SH-SY5Y (cell line): Measurements from ENCODE around the gene LPAR6.

ENCODE experiments used
- GATA2 ChIP-seq: IDR thresholded peaks from 2 replicates; pipeline ENCODE4 v1.6.1; 2011; ENCODE audit warnings: mild to moderate bottlenecking, low read depth, low read length
- GATA3 ChIP-seq: IDR thresholded peaks from 2 replicates; pipeline ENCODE4 v1.6.1; 2011; ENCODE audit warnings: low read depth, mild to moderate bottlenecking, low read length, moderate library complexity

DNA sequence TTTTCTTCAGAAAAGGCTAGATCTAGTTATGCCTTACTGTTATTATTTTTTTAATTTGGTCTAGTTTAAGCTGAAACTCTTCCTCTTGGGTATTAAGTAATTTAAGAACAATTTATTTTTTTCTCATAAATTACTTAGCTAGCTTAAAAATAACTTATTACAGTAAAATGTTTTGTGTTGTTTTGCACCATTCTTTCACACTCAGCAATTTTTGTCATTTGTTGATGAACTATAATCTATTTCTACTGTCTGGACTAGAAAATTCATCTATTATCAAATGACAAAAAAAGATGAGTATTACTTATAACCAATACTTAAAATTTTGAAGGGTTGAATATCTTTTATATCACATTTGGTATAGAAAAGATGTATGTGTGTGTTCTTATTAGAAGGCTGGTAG, 1.6 kb upstream of the LPAR6 start:
- TF ChIP-seq GATA3 (no peak), GATA2 (no peak)
